NT2/D1 (cell line): ENCODE results near the gene ARV1.
"Not testable (repeated sequence)": the region's sequence is repeated elsewhere in the genome, so short reads cannot be mapped to it uniquely, and the experiment has no call there.

ENCODE experiments used
- YY1 ChIP-seq: IDR thresholded peaks from 2 replicates; pipeline ENCODE4 v1.6.1; 2011; ENCODE audit not compliant: insufficient read length, insufficient read depth
- ZNF274 ChIP-seq: IDR thresholded peaks from 2 replicates; pipeline ENCODE4 v1.6.1; 2011; ENCODE audit warnings: mild to moderate bottlenecking, low read depth, low read length

- TF ChIP-seq YY1, ZNF274: not testable (repeated sequence)
These were observed 69.5 kb downstream of the ARV1 start for GRCh38 chr1:231048419-231048818.
